ENCODE data around the gene CPOX. TPM values are rescaled to one million over a fixed set of nuclear protein-coding genes. Genes with fewer than 3 reads are reported as not detected.

Gene CPOX
- total and polyA plus RNA-seq, 2 experiments from 2014 or later: 13.3 to 38.3 TPM

GRCh38 chr3:98583766-98584165 lies 9.6 kb downstream of the CPOX start:
- H3K4me3 ChIP-seq: no peak overlapping the region
- H3K4me1 Mint-ChIP-seq: peaks cover 5% of the 10 kb centered on the region; the same call in 2 of the 3 replicates
- no peak overlapping the region for H3K27ac ChIP-seq (ENCODE audit: low read depth)
- no peaks in the 10 kb centered on the region for H3K27me3 ChIP-seq (ENCODE audit: insufficient read depth)
- H3K36me3 Mint-ChIP-seq (ENCODE audit: low read depth): peaks cover 66% of the 10 kb centered on the region
- ATAC-seq (no peak), DNase-seq (ENCODE audit: low spot score) (no peak)
- peaks cover 47% of the 10 kb centered on the region for H3K36me3 ChIP-seq (ENCODE audit: insufficient read depth)
- no peak overlapping the region for H3K4me3 Mint-ChIP-seq
- H3K4me2 ChIP-seq: no peak overlapping the region
- H3K9me2 ChIP-seq (ENCODE audit: insufficient read depth): no peaks in the 10 kb centered on the region
- H4K20me1 ChIP-seq (replicated peaks; ENCODE audit: insufficient read depth): peaks cover 16% of the 10 kb centered on the region
- H3K27me3 Mint-ChIP-seq (ENCODE audit: insufficient read depth, low read depth, poor library complexity): no peaks in the 10 kb centered on the region
- H3K79me2 ChIP-seq (replicated peaks; ENCODE audit: insufficient read depth): peaks cover 13% of the 10 kb centered on the region
- H2AFZ ChIP-seq: no peak overlapping the region
- no peaks in the 10 kb centered on the region for H3K4me1 ChIP-seq (ENCODE audit: insufficient read depth)
- no peaks in the 10 kb centered on the region for H3K9me3 Mint-ChIP-seq
- H3F3A ChIP-seq (replicated peaks; ENCODE audit: low read depth): no peaks in the 10 kb centered on the region
- TF ChIP-seq CREB1 (CRISPR knock-in tag; IDR thresholded peaks at IDR 0.05; ENCODE audit: low read depth) (no peak), CTCF (conservative IDR thresholded peaks at IDR 0.05; ENCODE audit: low read depth in 2 of 2) (no peak)
- no peak overlapping the region for H3K27ac Mint-ChIP-seq

GRCh38 chr3:98582042-98582441 lies 11.4 kb downstream of the CPOX start:
- DNase-seq (ENCODE audit: low spot score) (no peak), ATAC-seq (no peak)
- H3K4me3 ChIP-seq: no peak overlapping the region
- no peaks in the 10 kb centered on the region for H3K9me3 Mint-ChIP-seq
- peaks cover 56% of the 10 kb centered on the region for H3K36me3 ChIP-seq (ENCODE audit: insufficient read depth)
- peaks cover 5% of the 10 kb centered on the region; the same call in 2 of the 3 replicates for H3K4me1 Mint-ChIP-seq
- no peak overlapping the region for H3K27ac ChIP-seq (ENCODE audit: low read depth)
- H3K27ac Mint-ChIP-seq: no peak overlapping the region
- H3K27me3 Mint-ChIP-seq (ENCODE audit: insufficient read depth, low read depth, poor library complexity): no peaks in the 10 kb centered on the region
- no peaks in the 10 kb centered on the region for H3K27me3 ChIP-seq (ENCODE audit: insufficient read depth)
- peaks cover 9% of the 10 kb centered on the region for H3K79me2 ChIP-seq (replicated peaks; ENCODE audit: insufficient read depth)
- no peak overlapping the region for H2AFZ ChIP-seq
- H3K9me2 ChIP-seq (ENCODE audit: insufficient read depth): no peaks in the 10 kb centered on the region
- no peaks in the 10 kb centered on the region for H3F3A ChIP-seq (replicated peaks; ENCODE audit: low read depth)
- H3K4me3 Mint-ChIP-seq: no peak overlapping the region
- H3K36me3 Mint-ChIP-seq (ENCODE audit: low read depth): peaks cover 67% of the 10 kb centered on the region
- H3K4me2 ChIP-seq: no peak overlapping the region
- H4K20me1 ChIP-seq (replicated peaks; ENCODE audit: insufficient read depth): peaks cover 17% of the 10 kb centered on the region
- no peaks in the 10 kb centered on the region for H3K4me1 ChIP-seq (ENCODE audit: insufficient read depth)
- TF ChIP-seq ZNF462 (CRISPR knock-in tag; IDR thresholded peaks at IDR 0.05) (no peak), NANOG (IDR thresholded peaks at IDR 0.05; ENCODE audit: borderline replicate concordance) (no peak), STAT1 (IDR thresholded peaks at IDR 0.05; ENCODE audit: unreplicated experiment) (no peak), REST (IDR thresholded peaks at IDR 0.05; ENCODE audit: unreplicated experiment) (no peak), ZNF114 (CRISPR knock-in tag; IDR thresholded peaks at IDR 0.05) (no peak), ZNF331 (CRISPR knock-in tag; IDR thresholded peaks at IDR 0.05; ENCODE audit: low read depth) (no peak), CTCF (conservative IDR thresholded peaks at IDR 0.05; ENCODE audit: low read depth in 2 of 2) (no peak)

Data from GM23338 (cell line).